Measurements from ENCODE around the gene CAMK2G. TPM values are rescaled to one million over a fixed set of nuclear protein-coding genes. Genes with fewer than 3 reads are reported as not detected.

CAMK2G gene
- polyA plus RNA-seq, 2 of the 4 experiments (the other 2 are of a cell fraction), result 22.6 to 25.5 TPM

DNA sequence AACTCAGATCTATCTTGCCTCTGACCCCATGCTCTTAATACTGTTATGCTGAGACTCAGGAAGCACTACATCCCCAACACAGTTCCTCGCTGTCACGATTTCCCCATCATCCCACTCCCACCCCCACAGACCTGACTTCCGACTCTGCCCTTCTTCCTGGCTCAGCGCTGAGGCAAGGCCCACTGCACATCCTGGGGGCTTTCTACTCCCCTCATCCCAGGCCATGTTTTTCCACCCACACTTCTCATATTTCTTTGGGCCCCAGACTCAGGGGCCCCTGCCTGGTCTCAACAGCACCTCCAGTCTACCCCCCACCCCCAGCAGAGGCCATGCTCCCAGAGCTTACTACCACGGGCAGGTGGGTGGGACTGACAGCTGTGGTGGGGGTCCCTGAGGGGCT, 55.3 kb downstream of the CAMK2G start:
- WGBS (ENCODE audit: missing lambda C conversion rate), result 95% methylated on average over 4 of the region's 5 CpGs
- POLR2A ChIA-PET, result no interaction called here
- no peak for TF ChIP-seq GATA3 (IDR thresholded peaks at IDR 0.05; ENCODE audit: borderline replicate concordance)
- no peak for TF ChIP-seq BHLHE40 (IDR thresholded peaks at IDR 0.05; ENCODE audit: low read depth, low read length)
- no peak for TF ChIP-seq TP53 (CRISPR knock-in tag; IDR thresholded peaks at IDR 0.05)
- no peak for TF ChIP-seq RNF2 (IDR thresholded peaks at IDR 0.05; ENCODE audit: borderline replicate concordance, low read depth)
- TF ChIP-seq HOXB5 (CRISPR knock-in tag; IDR thresholded peaks at IDR 0.05), result no peak
- TF ChIP-seq, protein P1, sequence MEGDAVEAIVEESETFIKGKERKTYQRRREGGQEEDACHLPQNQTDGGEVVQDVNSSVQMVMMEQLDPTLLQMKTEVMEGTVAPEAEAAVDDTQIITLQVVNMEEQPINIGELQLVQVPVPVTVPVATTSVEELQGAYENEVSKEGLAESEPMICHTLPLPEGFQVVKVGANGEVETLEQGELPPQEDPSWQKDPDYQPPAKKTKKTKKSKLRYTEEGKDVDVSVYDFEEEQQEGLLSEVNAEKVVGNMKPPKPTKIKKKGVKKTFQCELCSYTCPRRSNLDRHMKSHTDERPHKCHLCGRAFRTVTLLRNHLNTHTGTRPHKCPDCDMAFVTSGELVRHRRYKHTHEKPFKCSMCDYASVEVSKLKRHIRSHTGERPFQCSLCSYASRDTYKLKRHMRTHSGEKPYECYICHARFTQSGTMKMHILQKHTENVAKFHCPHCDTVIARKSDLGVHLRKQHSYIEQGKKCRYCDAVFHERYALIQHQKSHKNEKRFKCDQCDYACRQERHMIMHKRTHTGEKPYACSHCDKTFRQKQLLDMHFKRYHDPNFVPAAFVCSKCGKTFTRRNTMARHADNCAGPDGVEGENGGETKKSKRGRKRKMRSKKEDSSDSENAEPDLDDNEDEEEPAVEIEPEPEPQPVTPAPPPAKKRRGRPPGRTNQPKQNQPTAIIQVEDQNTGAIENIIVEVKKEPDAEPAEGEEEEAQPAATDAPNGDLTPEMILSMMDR (IDR thresholded peaks at IDR 0.05), result no peak
- no peak for TF ChIP-seq CHD4 (IDR thresholded peaks at IDR 0.05; ENCODE audit: borderline replicate concordance)
- TF ChIP-seq SREBF2 (IDR thresholded peaks at IDR 0.05), result no peak
- no peak for TF ChIP-seq RFX5 (IDR thresholded peaks at IDR 0.05)
- TF ChIP-seq PHF8 (IDR thresholded peaks at IDR 0.05; ENCODE audit: borderline replicate concordance, low read depth), result no peak
- TF ChIP-seq, protein P2, sequence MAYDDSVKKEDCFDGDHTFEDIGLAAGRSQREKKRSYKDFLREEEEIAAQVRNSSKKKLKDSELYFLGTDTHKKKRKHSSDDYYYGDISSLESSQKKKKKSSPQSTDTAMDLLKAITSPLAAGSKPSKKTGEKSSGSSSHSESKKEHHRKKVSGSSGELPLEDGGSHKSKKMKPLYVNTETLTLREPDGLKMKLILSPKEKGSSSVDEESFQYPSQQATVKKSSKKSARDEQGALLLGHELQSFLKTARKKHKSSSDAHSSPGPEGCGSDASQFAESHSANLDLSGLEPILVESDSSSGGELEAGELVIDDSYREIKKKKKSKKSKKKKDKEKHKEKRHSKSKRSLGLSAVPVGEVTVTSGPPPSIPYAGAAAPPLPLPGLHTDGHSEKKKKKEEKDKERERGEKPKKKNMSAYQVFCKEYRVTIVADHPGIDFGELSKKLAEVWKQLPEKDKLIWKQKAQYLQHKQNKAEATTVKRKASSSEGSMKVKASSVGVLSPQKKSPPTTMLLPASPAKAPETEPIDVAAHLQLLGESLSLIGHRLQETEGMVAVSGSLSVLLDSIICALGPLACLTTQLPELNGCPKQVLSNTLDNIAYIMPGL (CRISPR knock-in tag; IDR thresholded peaks at IDR 0.05; ENCODE audit: borderline replicate concordance), result no peak
- no peak for TF ChIP-seq EP300 (IDR thresholded peaks at IDR 0.05)
- TF ChIP-seq NFE2L2 (conservative IDR thresholded peaks at IDR 0.05; ENCODE audit: low read length), result no peak
- TF ChIP-seq RARB (CRISPR knock-in tag; IDR thresholded peaks at IDR 0.05), result no peak
- TF ChIP-seq MAZ (IDR thresholded peaks at IDR 0.05; ENCODE audit: borderline replicate concordance, low read depth, low read length), result no peak
- no peak for TF ChIP-seq KDM5A (IDR thresholded peaks at IDR 0.05)
- TF ChIP-seq MYC (IDR thresholded peaks at IDR 0.05; ENCODE audit: borderline replicate concordance, low read length), result no peak
- CTCF ChIA-PET, result interaction anchor here (1.1 to 2.5 kb wide), 6 partner anchors 8 to 121 kb away, joined by 3 to 12 read pairs (median 5); no protein-coding TSS in a partner anchor
- Histone ChIP-seq H3K4me2 (no peak overlapping the region), H3K4me1 (no peaks in the 10 kb centered on the region), H3K4me3 (no peak overlapping the region), H3K27ac (no peak overlapping the region), H3K9me3 (no peaks in the 10 kb centered on the region)
- no peak for ATAC-seq
- no peak for FAIRE-seq
- DNase-seq (ENCODE audit: low read depth in 1 of 2, low spot score in 1 of 2), result no peak

- 93% methylated on average over 6 of the region's 10 CpGs for WGBS (ENCODE audit: missing lambda C conversion rate)
- peak; percentile 58 to 59; a peak in 5 of 6 replicates for ATAC-seq
- Histone ChIP-seq H3K27ac (no peak overlapping the region), H3K4me1 (no peaks in the 10 kb centered on the region), H3K9me3 (no peaks in the 10 kb centered on the region), H3K4me3 (no peak overlapping the region), H3K4me2 (no peak overlapping the region)
- POLR2A ChIA-PET, result no interaction called here
- TF ChIP-seq EP300 (IDR thresholded peaks at IDR 0.05) (no peak), EHF (CRISPR knock-in tag; IDR thresholded peaks at IDR 0.05) (no peak), POLR2A (IDR thresholded peaks at IDR 0.05; ENCODE audit: low read length) (no peak), CBX8 (IDR thresholded peaks at IDR 0.05) (no peak), TFCP2L1 (CRISPR knock-in tag; IDR thresholded peaks at IDR 0.05) (no peak), POLR2AphosphoS2 (conservative IDR thresholded peaks at IDR 0.05; ENCODE audit: low read length) (no peak), FOXS1 (CRISPR knock-in tag; IDR thresholded peaks at IDR 0.05) (no peak), HDAC2 (IDR thresholded peaks at IDR 0.05) (no peak), CEBPB (IDR thresholded peaks at IDR 0.05) (no peak), HOXA7 (CRISPR knock-in tag; IDR thresholded peaks at IDR 0.05) (no peak)
- TF ChIP-seq, protein P3, sequence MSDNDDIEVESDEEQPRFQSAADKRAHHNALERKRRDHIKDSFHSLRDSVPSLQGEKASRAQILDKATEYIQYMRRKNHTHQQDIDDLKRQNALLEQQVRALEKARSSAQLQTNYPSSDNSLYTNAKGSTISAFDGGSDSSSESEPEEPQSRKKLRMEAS (IDR thresholded peaks at IDR 0.05), result no peak
- TF ChIP-seq, protein P4, sequence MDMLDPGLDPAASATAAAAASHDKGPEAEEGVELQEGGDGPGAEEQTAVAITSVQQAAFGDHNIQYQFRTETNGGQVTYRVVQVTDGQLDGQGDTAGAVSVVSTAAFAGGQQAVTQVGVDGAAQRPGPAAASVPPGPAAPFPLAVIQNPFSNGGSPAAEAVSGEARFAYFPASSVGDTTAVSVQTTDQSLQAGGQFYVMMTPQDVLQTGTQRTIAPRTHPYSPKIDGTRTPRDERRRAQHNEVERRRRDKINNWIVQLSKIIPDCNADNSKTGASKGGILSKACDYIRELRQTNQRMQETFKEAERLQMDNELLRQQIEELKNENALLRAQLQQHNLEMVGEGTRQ (IDR thresholded peaks at IDR 0.05), result no peak
- FAIRE-seq, result no peak
- CTCF ChIA-PET, result interaction anchor here (1.1 to 1.9 kb wide), 5 partner anchors 9 to 18 kb away, joined by 3 to 6 read pairs (median 4); no protein-coding TSS in a partner anchor
- DNase-seq (ENCODE audit: low read depth in 1 of 2, low spot score in 1 of 2), result no peak
Measured at GRCh38 chr10:73818402-73818801, 56.0 kb downstream of the CAMK2G start.
